ENCODE data around the gene ESRRG.

- TF ChIP-seq POLR2A (IDR thresholded peaks at IDR 0.05; ENCODE audit: low read length), result no peak
- no peak for TF ChIP-seq GATA1 (IDR thresholded peaks at IDR 0.05; ENCODE audit: low read depth, low read length)
Observed at GRCh38 chr1:216607067-216607697, 116.0 kb downstream of the ESRRG start.
